ENCODE data around the gene TBC1D24. TPM values are rescaled to one million over a fixed set of nuclear protein-coding genes. Genes with fewer than 3 reads are reported as not detected.

Gene TBC1D24
- total and polyA plus RNA-seq, 2 experiments from 2014 or later = 10.2 to 23.6 TPM

DNA sequence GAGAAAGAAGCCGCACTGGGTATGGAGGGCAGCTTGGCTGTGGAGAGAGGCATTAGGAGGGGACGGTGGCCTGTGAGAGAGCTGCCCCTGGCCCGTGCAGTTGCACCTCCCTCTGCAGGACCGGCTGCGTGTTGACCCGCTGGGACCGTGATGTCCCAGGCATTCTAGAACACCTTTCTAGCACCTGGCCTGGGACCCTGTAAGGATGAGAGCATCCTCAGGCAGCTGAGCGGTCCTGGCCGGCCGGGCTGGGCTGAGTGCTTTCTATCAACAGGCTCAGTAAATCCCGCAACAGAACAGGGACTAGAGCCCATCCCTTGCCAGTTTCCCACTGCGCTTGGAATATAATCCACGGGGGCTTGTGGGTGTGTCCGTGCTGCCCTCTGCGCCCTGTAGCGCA, 14.7 kb downstream of the TBC1D24 start:
- no peak for DNase-seq (ENCODE audit: low read depth in 1 of 2, low spot score in 1 of 2)
- Histone ChIP-seq H3K27ac (no peak overlapping the region), H3K27me3 (no peaks in the 10 kb centered on the region), H3K9me3 (ENCODE audit: low read depth) (no peaks in the 10 kb centered on the region), H3K36me3 (no peaks in the 10 kb centered on the region), H3K4me1 (ENCODE audit: low read depth) (peaks cover 4% of the 10 kb centered on the region), H3K4me3 (no peak overlapping the region)
- TF ChIP-seq CTCF (IDR thresholded peaks at IDR 0.05; ENCODE audit: low read depth, low read length) = no peak

DNA sequence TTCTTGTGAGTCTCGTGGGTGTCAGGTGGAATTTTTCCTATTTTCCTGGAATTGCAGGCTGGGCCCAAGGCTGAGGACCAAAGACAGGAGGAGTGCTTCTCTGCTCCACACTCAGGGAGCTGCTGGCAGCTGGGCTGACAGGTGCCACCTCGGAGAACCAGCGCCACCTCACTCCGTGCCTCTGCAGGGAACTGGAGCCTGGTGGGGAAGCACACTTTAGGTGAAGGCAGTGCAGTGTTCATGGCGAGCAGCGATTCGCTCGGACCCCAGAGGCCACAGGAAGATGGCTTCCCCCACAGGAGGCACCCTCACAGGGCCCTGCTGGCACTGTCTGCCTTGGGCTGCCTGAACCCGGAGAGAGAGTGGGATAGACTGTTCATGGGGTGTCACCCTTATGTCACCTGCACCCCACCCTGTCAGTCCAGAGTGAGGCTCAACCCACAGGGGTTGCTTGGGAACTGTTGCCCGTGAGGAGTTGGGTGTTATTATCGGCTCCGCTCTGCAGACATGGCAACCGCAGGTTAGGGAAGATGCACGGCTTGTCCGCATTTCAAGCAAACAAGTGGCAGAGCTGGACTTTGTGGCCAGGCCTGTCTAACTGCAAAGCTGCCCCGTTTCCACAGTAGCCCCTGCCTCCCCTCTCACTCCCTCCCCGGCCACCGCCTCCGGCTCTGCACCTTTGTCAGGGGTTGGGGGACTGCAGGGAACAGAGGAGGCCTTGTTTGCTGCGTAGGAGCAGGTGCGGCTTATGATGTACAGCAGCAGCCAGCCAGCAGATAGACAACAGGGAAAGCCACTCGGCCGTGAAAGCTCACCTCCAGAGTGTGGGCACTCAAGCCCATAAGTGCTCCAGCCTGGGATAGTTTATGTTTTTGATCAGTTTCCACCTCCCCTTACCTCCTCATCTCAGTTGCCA, 15.5 kb downstream of the TBC1D24 start:
- Histone ChIP-seq H3K36me3 (no peaks in the 10 kb centered on the region), H3K9me3 (ENCODE audit: low read depth) (no peaks in the 10 kb centered on the region), H3K27me3 (no peaks in the 10 kb centered on the region), H3K4me1 (ENCODE audit: low read depth) (peaks cover 4% of the 10 kb centered on the region), H3K4me3 (no peak overlapping the region), H3K27ac (no peak overlapping the region)
- TF ChIP-seq CTCF (IDR thresholded peaks at IDR 0.05; ENCODE audit: low read depth, low read length) = no peak
- DNase-seq (ENCODE audit: low read depth in 1 of 2, low spot score in 1 of 2) = no peak

DNA sequence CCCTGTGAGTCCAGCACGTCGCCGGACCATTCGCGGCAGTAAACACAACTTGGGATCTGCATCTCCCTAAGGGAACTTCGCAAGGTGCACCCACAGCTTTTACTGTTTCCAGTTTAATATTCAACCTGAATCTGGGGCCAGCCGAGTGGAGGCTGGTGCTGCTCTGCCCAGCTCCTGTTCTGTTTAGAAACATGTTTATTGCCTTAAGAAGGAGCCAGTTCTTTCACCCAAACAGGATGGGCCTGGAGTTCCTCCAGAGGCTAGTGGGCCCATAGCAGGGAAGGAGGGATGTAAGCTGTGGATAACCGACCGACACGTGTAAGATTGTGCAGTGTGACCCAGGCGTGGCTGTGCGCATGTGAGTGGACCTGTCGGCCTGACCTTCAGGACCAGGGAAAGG, 17.4 kb downstream of the TBC1D24 start:
- Histone ChIP-seq H3K36me3 (peaks cover 6% of the 10 kb centered on the region), H3K4me1 (ENCODE audit: low read depth) (peaks cover 4% of the 10 kb centered on the region), H3K27ac (no peak overlapping the region), H3K4me3 (no peak overlapping the region), H3K27me3 (no peaks in the 10 kb centered on the region), H3K9me3 (ENCODE audit: low read depth) (no peaks in the 10 kb centered on the region)
- no peak for TF ChIP-seq CTCF (IDR thresholded peaks at IDR 0.05; ENCODE audit: low read depth, low read length)
- DNase-seq (ENCODE audit: low read depth in 1 of 2, low spot score in 1 of 2) = no peak

DNA sequence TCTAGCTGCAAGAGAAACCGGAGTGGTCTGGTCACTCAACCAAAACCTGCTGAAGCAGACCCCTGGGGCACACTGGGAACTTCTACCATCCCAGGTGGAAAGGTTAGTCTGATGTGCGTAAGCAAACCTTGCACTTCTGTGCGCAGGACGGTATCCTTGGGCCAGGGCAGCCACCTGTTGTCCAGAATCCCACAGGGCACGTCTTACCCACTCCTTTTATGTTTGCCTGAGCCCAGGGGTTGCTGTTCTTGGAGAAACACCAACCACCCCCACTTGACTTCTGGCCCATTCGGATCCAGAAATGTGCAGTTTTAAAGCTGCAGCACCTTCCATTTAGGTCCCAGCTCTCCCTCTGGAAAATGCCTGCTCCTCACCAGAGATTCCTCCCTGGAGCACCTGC, 18.7 kb downstream of the TBC1D24 start:
- Histone ChIP-seq H3K4me3 (no peak overlapping the region), H3K27ac (no peak overlapping the region), H3K36me3 (peaks cover 6% of the 10 kb centered on the region), H3K4me1 (ENCODE audit: low read depth) (no peaks in the 10 kb centered on the region), H3K9me3 (ENCODE audit: low read depth) (no peaks in the 10 kb centered on the region), H3K27me3 (no peaks in the 10 kb centered on the region)
- no peak for DNase-seq (ENCODE audit: low read depth in 1 of 2, low spot score in 1 of 2)
- no peak for TF ChIP-seq CTCF (IDR thresholded peaks at IDR 0.05; ENCODE audit: low read depth, low read length)

GRCh38 chr16:2494616-2495015, 19.7 kb downstream of the TBC1D24 start:
- Histone ChIP-seq H3K27me3 (no peaks in the 10 kb centered on the region), H3K36me3 (peaks cover 6% of the 10 kb centered on the region), H3K27ac (no peak overlapping the region), H3K4me1 (ENCODE audit: low read depth) (no peaks in the 10 kb centered on the region), H3K9me3 (ENCODE audit: low read depth) (no peaks in the 10 kb centered on the region), H3K4me3 (no peak overlapping the region)
- DNase-seq (ENCODE audit: low read depth in 1 of 2, low spot score in 1 of 2) = no peak
- no peak for TF ChIP-seq CTCF (IDR thresholded peaks at IDR 0.05; ENCODE audit: low read depth, low read length)
